HG02840 (cell line): Measurements from ENCODE around the gene HMOX1.
"Not testable (repeated sequence)": the region's sequence is repeated elsewhere in the genome, so short reads cannot be mapped to it uniquely, and the experiment has no call there.

Source experiments
- ATAC-seq: cut with Tn5 transposase; IDR thresholded peaks from one replicate; pipeline ENCODE4 v1.9.1; 2021; ENCODE audit warnings: mild to moderate bottlenecking, moderate library complexity, moderate number of reproducible peaks; ENCODE audit not compliant: unreplicated experiment, low FRiP score

The HMOX1 gene

GRCh38 chr22:35377735-35378134 lies 3.2 kb upstream of the HMOX1 start:
- ATAC-seq = no peak

- no peak for ATAC-seq
These were observed 2.3 kb upstream of the HMOX1 start for GRCh38 chr22:35378621-35379020.

GRCh38 chr22:35379146-35379993 lies 1.5 kb upstream of the HMOX1 start:
- ATAC-seq = no peak

GRCh38 chr22:35380013-35380412 lies 883 bp upstream of the HMOX1 start:
- ATAC-seq = no peak

GRCh38 chr22:35381424-35382009 lies 621 bp downstream of the HMOX1 start:
- ATAC-seq = no peak

GRCh38 chr22:35383679-35384071 lies 2.8 kb downstream of the HMOX1 start:
- no peak for ATAC-seq

GRCh38 chr22:35384527-35384926 lies 3.6 kb downstream of the HMOX1 start:
- ATAC-seq = no peak

- ATAC-seq = no peak
These were observed 4.2 kb downstream of the HMOX1 start for GRCh38 chr22:35384975-35385588.

- ATAC-seq = no peak
These were observed 5.9 kb downstream of the HMOX1 start for GRCh38 chr22:35386670-35387288.

GRCh38 chr22:35390933-35391332 lies 10.0 kb downstream of the HMOX1 start:
- ATAC-seq = no peak

- no peak for ATAC-seq
These were observed 11.5 kb downstream of the HMOX1 start for GRCh38 chr22:35392357-35392756.

GRCh38 chr22:35393116-35394010 lies 12.5 kb downstream of the HMOX1 start:
- ATAC-seq = no peak

GRCh38 chr22:35394011-35394312 lies 13.1 kb downstream of the HMOX1 start:
- ATAC-seq = no peak

GRCh38 chr22:35394810-35395563 lies 14.1 kb downstream of the HMOX1 start:
- ATAC-seq = no peak

GRCh38 chr22:35396622-35397021 lies 15.7 kb downstream of the HMOX1 start:
- not testable (repeated sequence) for ATAC-seq

- ATAC-seq = no peak
These were observed 16.4 kb downstream of the HMOX1 start for GRCh38 chr22:35397095-35397904.

GRCh38 chr22:35398591-35398973 lies 17.7 kb downstream of the HMOX1 start:
- ATAC-seq = no peak

GRCh38 chr22:35399114-35399677 lies 18.3 kb downstream of the HMOX1 start:
- no peak for ATAC-seq
